Measurements from ENCODE around the gene C19orf47.

DNA sequence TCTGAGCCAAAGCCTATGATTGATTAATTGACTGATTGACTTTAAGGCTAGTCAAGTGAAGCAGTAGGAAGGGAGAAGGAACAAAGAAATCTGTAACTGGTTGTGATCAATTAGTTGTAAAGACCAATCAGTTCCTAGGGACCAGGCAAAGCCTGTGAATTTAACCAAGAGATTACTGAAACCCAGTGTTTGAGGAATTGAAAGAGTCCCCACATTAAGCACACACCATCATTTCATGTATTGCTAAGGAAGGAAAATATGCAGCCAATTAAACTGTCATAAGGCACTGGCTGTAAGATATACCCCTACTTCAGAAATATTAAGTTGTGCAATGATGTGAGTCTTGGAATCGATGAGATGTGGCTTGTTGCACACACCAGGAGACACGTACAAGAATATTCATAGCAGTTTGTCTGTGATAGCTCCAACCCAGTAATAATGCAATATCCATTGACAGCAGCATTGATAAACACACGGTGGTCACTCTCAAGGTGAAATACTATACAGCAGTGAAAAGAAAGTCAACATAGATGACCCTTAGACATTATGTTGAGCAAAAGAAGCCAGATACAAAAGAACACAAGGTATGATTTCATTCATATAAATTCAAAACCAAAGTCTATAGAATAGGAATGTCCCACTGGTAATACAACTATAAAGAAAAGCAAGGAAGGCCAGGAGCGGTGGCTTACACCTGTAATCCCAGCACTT lies 9.0 kb downstream of the C19orf47 start:
- TF ChIP-seq, protein P1, sequence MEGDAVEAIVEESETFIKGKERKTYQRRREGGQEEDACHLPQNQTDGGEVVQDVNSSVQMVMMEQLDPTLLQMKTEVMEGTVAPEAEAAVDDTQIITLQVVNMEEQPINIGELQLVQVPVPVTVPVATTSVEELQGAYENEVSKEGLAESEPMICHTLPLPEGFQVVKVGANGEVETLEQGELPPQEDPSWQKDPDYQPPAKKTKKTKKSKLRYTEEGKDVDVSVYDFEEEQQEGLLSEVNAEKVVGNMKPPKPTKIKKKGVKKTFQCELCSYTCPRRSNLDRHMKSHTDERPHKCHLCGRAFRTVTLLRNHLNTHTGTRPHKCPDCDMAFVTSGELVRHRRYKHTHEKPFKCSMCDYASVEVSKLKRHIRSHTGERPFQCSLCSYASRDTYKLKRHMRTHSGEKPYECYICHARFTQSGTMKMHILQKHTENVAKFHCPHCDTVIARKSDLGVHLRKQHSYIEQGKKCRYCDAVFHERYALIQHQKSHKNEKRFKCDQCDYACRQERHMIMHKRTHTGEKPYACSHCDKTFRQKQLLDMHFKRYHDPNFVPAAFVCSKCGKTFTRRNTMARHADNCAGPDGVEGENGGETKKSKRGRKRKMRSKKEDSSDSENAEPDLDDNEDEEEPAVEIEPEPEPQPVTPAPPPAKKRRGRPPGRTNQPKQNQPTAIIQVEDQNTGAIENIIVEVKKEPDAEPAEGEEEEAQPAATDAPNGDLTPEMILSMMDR (IDR thresholded peaks at IDR 0.05), result no peak
- TF ChIP-seq POLR2A (IDR thresholded peaks at IDR 0.05), result no peak
